Neutrophil (primary cell): ENCODE results near the gene SUSD5.

Experiments
- H3K27ac ChIP-seq: fragments of 200-600 bp; sonication (generic); 2 replicates; pipeline ENCODE4 v1.5.1; 2016; ENCODE audit warnings: mild to moderate bottlenecking, moderate library complexity
- H3K27me3 ChIP-seq: fragments of 200-600 bp; sonication (generic); 2 replicates; pipeline ENCODE4 v1.6.0; 2016; ENCODE audit warnings: mild to moderate bottlenecking
- H3K36me3 ChIP-seq: fragments of 200-600 bp; sonication (generic); 2 replicates; pipeline ENCODE4 v1.5.1; 2017
- H3K4me1 ChIP-seq, 2 experiments: fragments of 200-600 bp in 1 of 2; sonication (generic) in 1 of 2; 1 replicate in 1 of 2; 2 replicates in 1 of 2; pipeline versions ENCODE4 v1.5.1 to v1.6.1; 2013 to 2016; ENCODE audit warnings: low read depth in 1 of 2, low read length in 1 of 2, mild to moderate bottlenecking in 1 of 2, moderate library complexity in 1 of 2; ENCODE audit not compliant: control insufficient read depth in 1 of 2, insufficient read depth in 1 of 2
- H3K4me3 ChIP-seq, 2 experiments: fragments of 200-600 bp in 1 of 2; sonication (generic) in 1 of 2; 1 replicate in 1 of 2; 2 replicates in 1 of 2; pipeline ENCODE4 v1.5.1; 2013 to 2016; ENCODE audit warnings: low read depth in 1 of 2, low read length in 1 of 2, mild to moderate bottlenecking in 1 of 2, moderate library complexity in 1 of 2
- H3K9me3 ChIP-seq: fragments of 200-600 bp; sonication (generic); 2 replicates; pipeline ENCODE4 v1.5.1; 2016
- CTCF ChIP-seq: fragments of 200-600 bp; sonication (generic); IDR thresholded peaks from 2 replicates; pipeline ENCODE4 v1.5.1; 2016; ENCODE audit warnings: antibody characterized with exemption

SUSD5 gene

GRCh38 chr3:33231756-33232465, 13.3 kb upstream of the SUSD5 start:
- H3K9me3 ChIP-seq, result no peaks in the 10 kb centered on the region
- no peaks in the 10 kb centered on the region for H3K27me3 ChIP-seq
- H3K36me3 ChIP-seq, result no peaks in the 10 kb centered on the region
- no peak overlapping the region for H3K4me3 ChIP-seq
- TF ChIP-seq CTCF, result no peak
- no peaks in the 10 kb centered on the region for H3K4me1 ChIP-seq
- no peak overlapping the region for H3K27ac ChIP-seq

GRCh38 chr3:33229947-33230346, 11.3 kb upstream of the SUSD5 start:
- Histone ChIP-seq H3K9me3 (no peaks in the 10 kb centered on the region), H3K4me1 (no peaks in the 10 kb centered on the region), H3K36me3 (no peaks in the 10 kb centered on the region), H3K4me3 (no peak overlapping the region), H3K27ac (no peak overlapping the region), H3K27me3 (no peaks in the 10 kb centered on the region)
- no peak for TF ChIP-seq CTCF

- Histone ChIP-seq H3K36me3 (no peaks in the 10 kb centered on the region), H3K9me3 (no peaks in the 10 kb centered on the region), H3K4me1 (no peaks in the 10 kb centered on the region), H3K27me3 (peaks cover 5% of the 10 kb centered on the region), H3K4me3 (no peak overlapping the region), H3K27ac (no peak overlapping the region)
- TF ChIP-seq CTCF, result no peak
Measured at GRCh38 chr3:33229066-33229465, 10.5 kb upstream of the SUSD5 start.

- H3K4me1 ChIP-seq, result peaks cover 0 to 4% of the 10 kb centered on the region in 2 experiments
- no peaks in the 10 kb centered on the region for H3K9me3 ChIP-seq
- H3K27ac ChIP-seq, result no peak overlapping the region
- H3K36me3 ChIP-seq, result no peaks in the 10 kb centered on the region
- no peak for TF ChIP-seq CTCF
- H3K4me3 ChIP-seq, result no peak overlapping the region
- H3K27me3 ChIP-seq, result peaks cover 69% of the 10 kb centered on the region
Measured at GRCh38 chr3:33221241-33221640, 2.6 kb upstream of the SUSD5 start.

GRCh38 chr3:33219175-33219487, 521 bp upstream of the SUSD5 start:
- H3K9me3 ChIP-seq, result no peaks in the 10 kb centered on the region
- no peaks in the 10 kb centered on the region for H3K36me3 ChIP-seq
- H3K27ac ChIP-seq, result no peak overlapping the region
- peaks cover 0 to 4% of the 10 kb centered on the region in 2 experiments for H3K4me1 ChIP-seq
- H3K27me3 ChIP-seq, result peaks cover 83% of the 10 kb centered on the region
- no peak overlapping the region for H3K4me3 ChIP-seq
- TF ChIP-seq CTCF, result no peak
